A673 (cell line): ENCODE measurements around the gene CCDC171.

ENCODE experiments used
- EZH2 ChIP-seq: fragments of 200-600 bp; sonication (generic); IDR thresholded peaks from 2 replicates; pipeline ENCODE4 v1.6.1; 2017; ENCODE audit warnings: borderline replicate concordance, low read depth, mild to moderate bottlenecking, mixed read lengths, antibody characterized with exemption, low read length; ENCODE audit not compliant: poor library complexity, severe bottlenecking
- TF ChIP-seq, protein P1 (sequence below): fragments of 300-800, 200-600 bp; sonication (generic); conservative IDR thresholded peaks from 2 replicates; pipeline ENCODE4 v1.5.1; 2017; ENCODE audit warnings: low read depth, mild to moderate bottlenecking, antibody characterized with exemption, low read length, moderate library complexity, mixed read lengths

DNA sequence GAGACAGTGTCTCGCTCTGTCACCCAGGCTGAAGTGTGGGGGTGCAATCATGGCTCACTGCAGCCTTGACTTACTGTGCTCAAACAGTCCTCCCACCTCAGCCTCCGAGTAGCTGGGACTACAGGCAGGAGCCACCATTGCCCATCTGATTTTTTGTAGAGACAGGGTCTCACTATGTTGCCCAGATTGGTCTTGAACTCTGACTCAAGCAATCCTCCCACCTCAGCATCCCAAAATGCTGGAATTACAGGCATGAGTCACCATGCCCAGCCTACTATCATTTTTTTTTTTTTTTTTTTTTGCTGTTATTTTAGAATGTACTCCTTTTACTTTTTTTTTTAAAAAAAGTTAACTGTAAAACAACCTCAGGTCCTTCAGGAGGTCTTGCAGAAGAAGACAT, 449.0 kb downstream of the CCDC171 start:
- TF ChIP-seq, protein P1, sequence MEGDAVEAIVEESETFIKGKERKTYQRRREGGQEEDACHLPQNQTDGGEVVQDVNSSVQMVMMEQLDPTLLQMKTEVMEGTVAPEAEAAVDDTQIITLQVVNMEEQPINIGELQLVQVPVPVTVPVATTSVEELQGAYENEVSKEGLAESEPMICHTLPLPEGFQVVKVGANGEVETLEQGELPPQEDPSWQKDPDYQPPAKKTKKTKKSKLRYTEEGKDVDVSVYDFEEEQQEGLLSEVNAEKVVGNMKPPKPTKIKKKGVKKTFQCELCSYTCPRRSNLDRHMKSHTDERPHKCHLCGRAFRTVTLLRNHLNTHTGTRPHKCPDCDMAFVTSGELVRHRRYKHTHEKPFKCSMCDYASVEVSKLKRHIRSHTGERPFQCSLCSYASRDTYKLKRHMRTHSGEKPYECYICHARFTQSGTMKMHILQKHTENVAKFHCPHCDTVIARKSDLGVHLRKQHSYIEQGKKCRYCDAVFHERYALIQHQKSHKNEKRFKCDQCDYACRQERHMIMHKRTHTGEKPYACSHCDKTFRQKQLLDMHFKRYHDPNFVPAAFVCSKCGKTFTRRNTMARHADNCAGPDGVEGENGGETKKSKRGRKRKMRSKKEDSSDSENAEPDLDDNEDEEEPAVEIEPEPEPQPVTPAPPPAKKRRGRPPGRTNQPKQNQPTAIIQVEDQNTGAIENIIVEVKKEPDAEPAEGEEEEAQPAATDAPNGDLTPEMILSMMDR: no peak
- TF ChIP-seq EZH2: no peak
